Lower leg skin (tissue), 4 donors: ENCODE measurements around the gene PCDHB4. TPM values are rescaled to one million over a fixed set of nuclear protein-coding genes. Genes with fewer than 3 reads are reported as not detected.
"Not testable (repeated sequence)": the region's sequence is repeated elsewhere in the genome, so short reads cannot be mapped to it uniquely, and the experiment has no call there.

ENCODE experiments used
- DNase-seq, 2 donors: peaks; one replicate each; pipeline ENCODE4 v3.0.0-alpha.2; 2019; ENCODE audit warnings: low spot score in 2 of 2
- H3K4me3 ChIP-seq: fragments of 200-600 bp; sonication (generic); 2 replicates; pipeline ENCODE4 v1.5.1; 2017; ENCODE audit warnings: mild to moderate bottlenecking, low read depth; ENCODE audit not compliant: poor library complexity, severe bottlenecking
- CTCF ChIP-seq, 3 donors: fragments of 450-650 bp; IDR thresholded peaks; one replicate each; pipeline ENCODE4 v1.5.1; 2016; ENCODE audit warnings: antibody characterized with exemption in 3 of 3, mild to moderate bottlenecking in 3 of 3, moderate library complexity in 2 of 3
- POLR2A ChIP-seq, 2 donors: fragments of 450-650 bp; IDR thresholded peaks; one replicate each; pipeline ENCODE4 v1.6.1; 2016 to 2017; ENCODE audit warnings: antibody characterized with exemption in 2 of 2, mild to moderate bottlenecking in 1 of 2, moderate library complexity in 1 of 2
- WGBS, 2 donors: methylation state at CpG; one replicate each; pipeline ENCODE4 v1.1.5; 2018; 5-methylcytosine and 5-hydroxymethylcytosine counted together
- intact Hi-C: fragments of 100-400 bp; cut with DNase I; formaldehyde crosslinking; loops from one replicate; pipeline ENCODE4 v1.15.0; 2023; ENCODE audit warnings: low total_unique reads
- total RNA-seq, 4 donors: library from RNA; depleted of rRNA; stranded (reverse); fragments of >200 nt; gene quantifications; one replicate each; pipeline ENCODE4 v1.1.0, GENCODE V29; 2016

PCDHB4 gene
- total RNA-seq, 4 donors from 2014 or later, result 1.1 to 2.8 (median 2.0) TPM

GRCh38 chr5:141119250-141119649, 2.4 kb upstream of the PCDHB4 start:
- TF ChIP-seq POLR2A (IDR thresholded peaks at IDR 0.05), result no peak
- no peak for TF ChIP-seq CTCF (IDR thresholded peaks at IDR 0.05)
- 33 to 40% methylated on average over 2 of the region's 2 CpGs for WGBS, 2 donors
- intact Hi-C loops, result no loop called here
- no peak overlapping the region for H3K4me3 ChIP-seq
- DNase-seq, result no peak

GRCh38 chr5:141121985-141122384, 367 bp downstream of the PCDHB4 start:
- WGBS, 2 donors, result 30 to 49% methylated on average over 12 of the region's 12 CpGs
- no peak overlapping the region for H3K4me3 ChIP-seq
- no peak for TF ChIP-seq POLR2A (IDR thresholded peaks at IDR 0.05)
- no peak for TF ChIP-seq CTCF (IDR thresholded peaks at IDR 0.05)
- no peak for DNase-seq
- intact Hi-C loops, result no loop called here

GRCh38 chr5:141123396-141124135, 1.9 kb downstream of the PCDHB4 start:
- intact Hi-C loops, H3K4me3 ChIP-seq, DNase-seq: not testable (repeated sequence)
- 30 to 41% methylated on average over 17 to 35 of the region's 73 CpGs for WGBS, 2 donors

GRCh38 chr5:141127305-141127704, 5.7 kb downstream of the PCDHB4 start:
- no peak for TF ChIP-seq CTCF (IDR thresholded peaks at IDR 0.05)
- no peak for TF ChIP-seq POLR2A (IDR thresholded peaks at IDR 0.05)
- no peak for DNase-seq
- H3K4me3 ChIP-seq, result no peak overlapping the region
- 92 to 93% methylated on average over 1 of the region's 1 CpG for WGBS, 2 donors
- intact Hi-C loops, result no loop called here

- TF ChIP-seq CTCF (IDR thresholded peaks at IDR 0.05) (no peak), POLR2A (IDR thresholded peaks at IDR 0.05) (no peak)
- 22 to 23% methylated on average over 22 of the region's 22 CpGs for WGBS, 2 donors
- DNase-seq, result no peak
- intact Hi-C loops, result no loop called here
- H3K4me3 ChIP-seq, result no peak within 1 kb of the TSS
Measured at GRCh38 chr5:141135030-141135717, 13.6 kb downstream of the PCDHB4 start, which contains the start of gene PCDHB5. PCDHB5 (plus strand) TSS chr5:141135206; CDS start chr5:141135435, 229 bp downstream.

- no peak for DNase-seq
- no peak overlapping the region for H3K4me3 ChIP-seq
- WGBS, 2 donors, result 45 to 54% methylated on average over 19 of the region's 19 CpGs
- TF ChIP-seq POLR2A (IDR thresholded peaks at IDR 0.05) (no peak), CTCF (IDR thresholded peaks at IDR 0.05) (no peak)
- intact Hi-C loops, result no loop called here
Measured at GRCh38 chr5:141135718-141136266, 14.2 kb downstream of the PCDHB4 start.

- intact Hi-C loops, DNase-seq, H3K4me3 ChIP-seq: not testable (repeated sequence)
- 49 to 51% methylated on average over 15 to 32 of the region's 34 CpGs for WGBS, 2 donors
Measured at GRCh38 chr5:141137346-141137745, 15.7 kb downstream of the PCDHB4 start.
